ENCODE data around the gene ARHGEF17. TPM values are rescaled to one million over a fixed set of nuclear protein-coding genes. Genes with fewer than 3 reads are reported as not detected.

The ARHGEF17 gene
- total RNA-seq, 1 donor from 2014 or later, result 33.0 TPM

GRCh38 chr11:73333173-73333572 lies 25.1 kb downstream of the ARHGEF17 start:
- no peak for DNase-seq

GRCh38 chr11:73333640-73334383 lies 25.7 kb downstream of the ARHGEF17 start:
- no peak for DNase-seq

- DNase-seq, result peak; percentile 70
These were observed 26.5 kb downstream of the ARHGEF17 start for GRCh38 chr11:73334384-73335203.

- peak; percentile 95 for DNase-seq
These were observed 27.3 kb downstream of the ARHGEF17 start for GRCh38 chr11:73335204-73335923.

GRCh38 chr11:73337846-73338245 lies 29.8 kb downstream of the ARHGEF17 start:
- DNase-seq, result no peak

GRCh38 chr11:73338279-73338678 lies 30.2 kb downstream of the ARHGEF17 start:
- no peak for DNase-seq

- no peak for DNase-seq
These were observed 32.1 kb downstream of the ARHGEF17 start for GRCh38 chr11:73340164-73340563.

- no peak for DNase-seq
These were observed 34.6 kb downstream of the ARHGEF17 start for GRCh38 chr11:73342633-73343032.

GRCh38 chr11:73343076-73343873 lies 35.2 kb downstream of the ARHGEF17 start:
- DNase-seq, result no peak

- peak; percentile 35 for DNase-seq
These were observed 36.1 kb downstream of the ARHGEF17 start for GRCh38 chr11:73344191-73344607.

GRCh38 chr11:73345481-73346160 lies 37.5 kb downstream of the ARHGEF17 start:
- DNase-seq, result no peak

- no peak for DNase-seq
These were observed 38.3 kb downstream of the ARHGEF17 start for GRCh38 chr11:73346186-73346935.

- DNase-seq, result no peak
These were observed 39.0 kb downstream of the ARHGEF17 start for GRCh38 chr11:73347067-73347466.

- DNase-seq, result no peak
These were observed 40.8 kb downstream of the ARHGEF17 start for GRCh38 chr11:73348838-73349237.

- no peak for DNase-seq
These were observed 41.6 kb downstream of the ARHGEF17 start for GRCh38 chr11:73349633-73350032.

GRCh38 chr11:73350908-73351636 lies 43.0 kb downstream of the ARHGEF17 start:
- DNase-seq, result peak; percentile 81

GRCh38 chr11:73353422-73353821 lies 45.3 kb downstream of the ARHGEF17 start:
- DNase-seq, result no peak

- DNase-seq, result no peak
These were observed 47.0 kb downstream of the ARHGEF17 start for GRCh38 chr11:73355109-73355508.

GRCh38 chr11:73356979-73357860 lies 49.1 kb downstream of the ARHGEF17 start:
- DNase-seq, result no peak
